GM12878 (cell line): ENCODE measurements around the gene LY9. TPM values are rescaled to one million over a fixed set of nuclear protein-coding genes. Genes with fewer than 3 reads are reported as not detected.

ENCODE experiments used
- ATF2 ChIP-seq: IDR thresholded peaks from 2 replicates; pipeline ENCODE4 v1.6.1; 2012; ENCODE audit warnings: low read length, inconsistent platforms
- ATF7 ChIP-seq: fragments of 450-650 bp; IDR thresholded peaks from 2 replicates; pipeline ENCODE4 v1.6.1; 2016; ENCODE audit warnings: low read depth, mild to moderate bottlenecking
- BCL3 ChIP-seq: IDR thresholded peaks from 2 replicates; pipeline ENCODE4 v1.6.1; 2011; ENCODE audit warnings: borderline replicate concordance, low read depth, mild to moderate bottlenecking, moderate library complexity, low read length; ENCODE audit not compliant: insufficient read depth, poor library complexity, severe bottlenecking
- BHLHE40 ChIP-seq, 2 experiments: fragments of 450-650 bp in 1 of 2; IDR thresholded peaks; 2 replicates each; pipeline ENCODE4 v1.6.1; 2011 to 2017; ENCODE audit warnings: low read depth in 2 of 2, borderline replicate concordance in 1 of 2, improper control_type of control experiment in 1 of 2, low read length in 1 of 2, mild to moderate bottlenecking in 1 of 2
- CBX5 ChIP-seq: sonication (generic); IDR thresholded peaks from 2 replicates; pipeline ENCODE4 v1.6.1; 2016; ENCODE audit warnings: low read depth, moderate library complexity, mild to moderate bottlenecking, inconsistent platforms
- CEBPB ChIP-seq, 2 experiments: fragments of 150-350 bp in 1 of 2; IDR thresholded peaks; 2 replicates each; pipeline ENCODE4 v1.6.1; 2012 to 2014; ENCODE audit warnings: low read depth in 2 of 2, low read length in 2 of 2, borderline replicate concordance in 1 of 2, inconsistent platforms in 1 of 2
- DPF2 ChIP-seq: fragments of 450-650 bp; IDR thresholded peaks from 2 replicates; pipeline ENCODE4 v1.6.1; 2017; ENCODE audit warnings: mild to moderate bottlenecking
- EGR1 ChIP-seq, 2 experiments: IDR thresholded peaks; 1 replicate in 1 of 2; 2 replicates in 1 of 2; pipeline ENCODE4 v1.6.1; 2011 to 2012; ENCODE audit warnings: low read depth in 2 of 2, low read length in 2 of 2, borderline replicate concordance in 1 of 2, mild to moderate bottlenecking in 1 of 2, moderate library complexity in 1 of 2
- EP300 ChIP-seq, 2 experiments: fragments of 150-350 bp in 1 of 2; IDR thresholded peaks; 2 replicates each; pipeline ENCODE4 v1.6.1; 2011 to 2012; ENCODE audit warnings: low read depth in 2 of 2, low read length in 2 of 2, borderline replicate concordance in 1 of 2, improper control_type of control experiment in 1 of 2, inconsistent platforms in 1 of 2; ENCODE audit not compliant: control insufficient read depth in 1 of 2
- ESRRA ChIP-seq: IDR thresholded peaks from 2 replicates; pipeline ENCODE4 v1.6.1; 2012; ENCODE audit warnings: mild to moderate bottlenecking, low read length, improper control_type of control experiment
- ETV6 ChIP-seq, 2 experiments: fragments of 450-650 bp in 1 of 2; IDR thresholded peaks in 1 of 2; conservative IDR thresholded peaks in 1 of 2; 2 replicates each; pipeline ENCODE4 v1.6.1; 2014; ENCODE audit warnings: antibody characterized with exemption in 1 of 2, borderline replicate concordance in 1 of 2, low read depth in 1 of 2, mild to moderate bottlenecking in 1 of 2, moderate library complexity in 1 of 2
- FOXK2 ChIP-seq: fragments of 450-650 bp; IDR thresholded peaks from 2 replicates; pipeline ENCODE4 v1.6.1; 2017; ENCODE audit warnings: mild to moderate bottlenecking, moderate library complexity
- HSF1 ChIP-seq: fragments of 150-350 bp; IDR thresholded peaks from 2 replicates; pipeline ENCODE4 v1.6.1; 2014; ENCODE audit warnings: mild to moderate bottlenecking, low read depth, low read length
- KLF5 ChIP-seq: fragments of 450-650 bp; IDR thresholded peaks from 2 replicates; pipeline ENCODE4 v1.6.1; 2014; ENCODE audit warnings: mild to moderate bottlenecking; ENCODE audit not compliant: partially characterized antibody
- NFYB ChIP-seq: IDR thresholded peaks from 2 replicates; pipeline ENCODE4 v1.6.1; 2011; ENCODE audit warnings: low read depth, mild to moderate bottlenecking, low read length, improper control_type of control experiment, moderate library complexity; ENCODE audit not compliant: insufficient read depth
- PAX8 ChIP-seq: fragments of 450-650 bp; IDR thresholded peaks from 2 replicates; pipeline ENCODE4 v1.6.1; 2017; ENCODE audit warnings: mild to moderate bottlenecking, moderate library complexity
- PBX3 ChIP-seq: IDR thresholded peaks from 2 replicates; pipeline ENCODE4 v1.6.1; 2011; ENCODE audit warnings: mild to moderate bottlenecking, low read depth, low read length, moderate library complexity; ENCODE audit not compliant: insufficient replicate concordance
- RCOR1 ChIP-seq: conservative IDR thresholded peaks from 2 replicates; pipeline ENCODE4 v1.6.1; 2012; ENCODE audit warnings: low read depth, low read length, improper control_type of control experiment
- SMAD1 ChIP-seq: fragments of 450-650 bp; IDR thresholded peaks from 2 replicates; pipeline ENCODE4 v1.6.1; 2018; ENCODE audit warnings: mild to moderate bottlenecking, low read depth; ENCODE audit not compliant: partially characterized antibody
- SMAD5 ChIP-seq: IDR thresholded peaks from 2 replicates; pipeline ENCODE4 v1.6.1; 2016; ENCODE audit warnings: antibody characterized with exemption, low read depth
- SREBF1 ChIP-seq: IDR thresholded peaks from 2 replicates; pipeline ENCODE4 v1.6.1; 2012; ENCODE audit warnings: mild to moderate bottlenecking, low read length
- TBL1XR1 ChIP-seq: IDR thresholded peaks from 2 replicates; pipeline ENCODE4 v1.6.1; 2012; ENCODE audit warnings: low read depth, low read length, improper control_type of control experiment
- YY1 ChIP-seq: IDR thresholded peaks from 2 replicates; pipeline ENCODE4 v1.6.1; 2011; ENCODE audit warnings: low read depth, mild to moderate bottlenecking, low read length
- ZNF207 ChIP-seq: fragments of 450-650 bp; IDR thresholded peaks from 2 replicates; pipeline ENCODE4 v1.6.1; 2014; ENCODE audit warnings: antibody characterized with exemption, mild to moderate bottlenecking, borderline replicate concordance
- ZNF217 ChIP-seq: fragments of 450-650 bp; IDR thresholded peaks from 2 replicates; pipeline ENCODE4 v1.6.1; 2017; ENCODE audit warnings: antibody characterized with exemption, mild to moderate bottlenecking
- ZNF24 ChIP-seq: fragments of 450-650 bp; IDR thresholded peaks from 2 replicates; pipeline ENCODE4 v1.6.1; 2017; ENCODE audit warnings: antibody characterized with exemption, mild to moderate bottlenecking
- polyA plus RNA-seq, 11 experiments: library from polyadenylated mRNA; depleted of rRNA in 4 of 11; unstranded in 6 of 11; stranded (reverse) in 5 of 11; fragments of >200 nt; fragmentation: Nextera tagmentation in 4 of 11; fragmentation: Illumina TruSeq in 1 of 11; extraction: Ambion mirVana in 4 of 11; extraction: Trizol in 1 of 11; gene quantifications; 1 replicate in 1 of 11; 2 replicates in 10 of 11; pipeline versions ENCODE4 v1.2.1 to v1.2.3, GENCODE V29; 2011 to 2016; ENCODE audit warnings: inconsistent platforms in 2 of 11, missing spikeins in 2 of 11, low read depth in 1 of 11
- total RNA-seq, 4 experiments: library from RNA; depleted of rRNA in 3 of 4; stranded (reverse); fragments of >200 nt in 3 of 4; fragmentation: Illumina TruSeq in 1 of 4; extraction: Trizol in 1 of 4; gene quantifications; 2 replicates each; pipeline versions ENCODE4 v1.2.1 to v1.2.3, GENCODE V29; 2013 to 2021

The LY9 gene
- total and polyA plus RNA-seq, 10 of the 15 experiments (the other 5 are each of a cell fraction or from before 2014, with no cell fraction given) = 2.7 to 12.5 (median 9.0) TPM

- peak; percentile 86 for TF ChIP-seq BCL3
- no peak for TF ChIP-seq CBX5
- 0 out of 2 replicates have a peak, but pooled peaks have one; percentile 24 for TF ChIP-seq ZNF207
- TF ChIP-seq CEBPB (IDR thresholded peaks at IDR 0.05; ENCODE audit: borderline replicate concordance in 1 of 2, low read depth in 2 of 2, low read length in 2 of 2) = peak in 1 of 2 experiments; percentile 57; a peak in 1 of 4 replicates
- peak in 1 of 2 experiments; percentile 99; a peak in 2 of 4 replicates for TF ChIP-seq ETV6 (conservative IDR thresholded peaks at IDR 0.05 in 1 of 2, IDR thresholded peaks at IDR 0.05 in 1 of 2; ENCODE audit: borderline replicate concordance in 1 of 2, low read depth in 1 of 2)
- TF ChIP-seq EP300 (IDR thresholded peaks at IDR 0.05; ENCODE audit: borderline replicate concordance in 1 of 2, control insufficient read depth in 1 of 2, low read depth in 2 of 2, low read length in 2 of 2) = peak; percentile 96 to 98
- TF ChIP-seq ESRRA = peak; percentile 50; the same call in 1 of the 2 replicates
- TF ChIP-seq EGR1 (IDR thresholded peaks at IDR 0.05; ENCODE audit: borderline replicate concordance in 1 of 2, low read depth in 2 of 2, low read length in 2 of 2) = peak in 1 of 2 experiments; percentile 69; a peak in 1 of 3 replicates
- TF ChIP-seq TBL1XR1 = peak; percentile 99
- TF ChIP-seq NFYB = no peak
- peak; percentile 82; the same call in 1 of the 2 replicates for TF ChIP-seq RCOR1
- TF ChIP-seq PBX3 = peak; percentile 27
- peak; percentile 93 for TF ChIP-seq ATF7
- TF ChIP-seq DPF2 = peak; percentile 92
- TF ChIP-seq SMAD1 = peak; percentile 70
- TF ChIP-seq KLF5 = peak; percentile 95
- TF ChIP-seq SMAD5 = no peak
- TF ChIP-seq PAX8 = peak; percentile 95
- peak; percentile 100 for TF ChIP-seq BHLHE40 (IDR thresholded peaks at IDR 0.05; ENCODE audit: borderline replicate concordance in 1 of 2, low read depth in 2 of 2, low read length in 1 of 2)
- peak; percentile 91 for TF ChIP-seq YY1
- no peak for TF ChIP-seq SREBF1
- TF ChIP-seq ZNF24 = peak; percentile 53
- TF ChIP-seq ZNF217 = 0 out of 2 replicates have a peak, but pooled peaks have one; percentile 64
- TF ChIP-seq ATF2 = peak; percentile 94
- TF ChIP-seq HSF1 = no peak
- peak; percentile 93 for TF ChIP-seq FOXK2
These were observed at the start of gene LY9 (continued) for GRCh38 chr1:160795951-160796383.
